HEK293 (cell line): ENCODE results near the gene ELP6.

ENCODE experiments used
- CTCF ChIA-PET: fragments of 350-600 bp; formaldehyde crosslinking; extraction: SDS; loops from one replicate; lab custom pipeline; 2021; ENCODE audit warnings: antibody characterized with exemption; lab: Yijun Ruan, JAX
- POLR2A ChIA-PET: fragments of 300-600 bp; formaldehyde crosslinking; extraction: SDS; loops from one replicate; lab custom pipeline; 2020; ENCODE audit warnings: antibody characterized with exemption, inconsistent platforms; lab: Yijun Ruan, JAX
- H3K27ac ChIP-seq: fragments of 200-500 bp; sonication (Bioruptor generic); 2 replicates; pipeline ENCODE4 v1.5.1; 2014; ENCODE audit warnings: low read depth, low read length, control low read depth, inconsistent platforms; ENCODE audit errors: extremely low read depth
- H3K36me3 ChIP-seq, 2 experiments: fragments of 200-500 bp in 1 of 2; sonication (Bioruptor generic) in 1 of 2; 1 replicate in 1 of 2; 2 replicates in 1 of 2; pipeline ENCODE4 v1.5.1; 2014 to 2017; ENCODE audit warnings: inconsistent platforms in 2 of 2, low read length in 2 of 2; ENCODE audit not compliant: control insufficient read depth in 2 of 2, insufficient read depth in 1 of 2
- H3K4me1 ChIP-seq: fragments of 200-500 bp; sonication (Bioruptor generic); 2 replicates; pipeline ENCODE4 v1.5.1; 2014; ENCODE audit warnings: mild to moderate bottlenecking, low read length, inconsistent platforms; ENCODE audit not compliant: control insufficient read depth, insufficient read depth
- H3K4me3 ChIP-seq: 2 replicates; pipeline ENCODE4 v1.5.1; 2011; ENCODE audit warnings: low read depth, mild to moderate bottlenecking, control low read depth, low read length, moderate library complexity
- H3K9me3 ChIP-seq: fragments of 200-500 bp; sonication (Bioruptor generic); 2 replicates; pipeline ENCODE4 v1.5.1; 2014; ENCODE audit warnings: low read depth, low read length, inconsistent platforms; ENCODE audit not compliant: control insufficient read depth, insufficient read depth
- FEZF1 ChIP-seq: fragments of 450-650 bp; formaldehyde crosslinking; IDR thresholded peaks from 2 replicates; pipeline ENCODE4 v1.5.1; 2016; ENCODE audit warnings: missing biosample characterization, missing genetic modification characterization
- GLIS2 ChIP-seq: fragments of 450-650 bp; formaldehyde crosslinking; IDR thresholded peaks from 2 replicates; pipeline ENCODE4 v1.5.1; 2016; ENCODE audit warnings: missing biosample characterization, missing genetic modification characterization
- KLF7 ChIP-seq: fragments of 450-650 bp; formaldehyde crosslinking; IDR thresholded peaks from 2 replicates; pipeline ENCODE4 v1.5.1; 2016; ENCODE audit warnings: missing biosample characterization, missing genetic modification characterization, borderline replicate concordance
- ZBTB21 ChIP-seq: fragments of 450-650 bp; formaldehyde crosslinking; IDR thresholded peaks from 2 replicates; pipeline ENCODE4 v1.5.1; 2017; ENCODE audit warnings: missing biosample characterization, missing genetic modification characterization
- ZNF148 ChIP-seq: fragments of 450-650 bp; formaldehyde crosslinking; IDR thresholded peaks from 2 replicates; pipeline ENCODE4 v1.5.0; 2017; ENCODE audit warnings: missing biosample characterization, missing genetic modification characterization, borderline replicate concordance
- ZNF169 ChIP-seq: fragments of 450-650 bp; formaldehyde crosslinking; IDR thresholded peaks from 2 replicates; pipeline ENCODE4 v1.5.1; 2016; ENCODE audit warnings: missing biosample characterization, missing genetic modification characterization
- ZNF214 ChIP-seq: fragments of 450-650 bp; formaldehyde crosslinking; IDR thresholded peaks from 2 replicates; pipeline ENCODE4 v1.5.1; 2017; ENCODE audit warnings: missing biosample characterization, mild to moderate bottlenecking, missing genetic modification characterization, borderline replicate concordance
- ZNF266 ChIP-seq: fragments of 450-650 bp; formaldehyde crosslinking; IDR thresholded peaks from 2 replicates; pipeline ENCODE4 v1.5.1; 2016; ENCODE audit warnings: missing biosample characterization, missing genetic modification characterization, low read depth
- ZNF433 ChIP-seq: fragments of 450-650 bp; formaldehyde crosslinking; IDR thresholded peaks from 2 replicates; pipeline ENCODE4 v1.5.1; 2016; ENCODE audit warnings: missing biosample characterization, missing genetic modification characterization, low read depth
- ZNF501 ChIP-seq: fragments of 450-650 bp; formaldehyde crosslinking; IDR thresholded peaks from 2 replicates; pipeline ENCODE4 v1.5.1; 2016; ENCODE audit warnings: missing biosample characterization, missing genetic modification characterization
- ZNF544 ChIP-seq: fragments of 450-650 bp; formaldehyde crosslinking; IDR thresholded peaks from 2 replicates; pipeline ENCODE4 v1.5.0; 2017; ENCODE audit warnings: missing biosample characterization, missing genetic modification characterization
- ZNF670 ChIP-seq: fragments of 450-650 bp; formaldehyde crosslinking; IDR thresholded peaks from 2 replicates; pipeline ENCODE4 v1.5.1; 2016; ENCODE audit warnings: missing biosample characterization, missing genetic modification characterization, low read depth
- ZNF777 ChIP-seq: fragments of 450-650 bp; formaldehyde crosslinking; IDR thresholded peaks from 2 replicates; pipeline ENCODE4 v1.5.1; 2017; ENCODE audit warnings: missing biosample characterization, missing genetic modification characterization, borderline replicate concordance
- ZNF792 ChIP-seq: fragments of 450-650 bp; formaldehyde crosslinking; IDR thresholded peaks from 2 replicates; pipeline ENCODE4 v1.5.1; 2016; ENCODE audit warnings: missing biosample characterization, missing genetic modification characterization
- ZSCAN18 ChIP-seq: fragments of 450-650 bp; formaldehyde crosslinking; IDR thresholded peaks from 2 replicates; pipeline ENCODE4 v1.5.1; 2016; ENCODE audit warnings: missing biosample characterization, missing genetic modification characterization
- TF ChIP-seq, protein P1 (sequence below): fragments of 450-650 bp; formaldehyde crosslinking; IDR thresholded peaks from 2 replicates; pipeline ENCODE4 v1.5.1; 2017; ENCODE audit warnings: missing biosample characterization, mild to moderate bottlenecking, missing genetic modification characterization, moderate library complexity
- TF ChIP-seq, protein P2 (sequence below): fragments of 450-650 bp; formaldehyde crosslinking; IDR thresholded peaks from 2 replicates; pipeline ENCODE4; 2016; ENCODE audit warnings: missing biosample characterization, missing genetic modification characterization
- TF ChIP-seq, protein P3 (sequence below): fragments of 450-650 bp; formaldehyde crosslinking; IDR thresholded peaks from 2 replicates; pipeline ENCODE4 v1.5.1; 2017; ENCODE audit warnings: missing biosample characterization, missing genetic modification characterization
- TF ChIP-seq, protein P4 (sequence below): fragments of 450-650 bp; formaldehyde crosslinking; IDR thresholded peaks from 2 replicates; pipeline ENCODE4 v1.5.1; 2016; ENCODE audit warnings: missing biosample characterization, missing genetic modification characterization

The ELP6 gene

GRCh38 chr3:47479826-47480160 is 33.7 kb downstream of the ELP6 start:
- POLR2A ChIA-PET = no interaction called here
- H3K36me3 ChIP-seq = no peaks in the 10 kb centered on the region
- CTCF ChIA-PET = interaction anchor here (0.5 kb wide), 1 partner anchor 473 kb away, joined by 3 read pairs; no protein-coding TSS in a partner anchor

More at GRCh38 chr3:47479826-47480160, 33.7 kb downstream of the ELP6 start:
- no peak for TF ChIP-seq ZNF501 (tag by site-specific recombination)
- TF ChIP-seq, protein P1, sequence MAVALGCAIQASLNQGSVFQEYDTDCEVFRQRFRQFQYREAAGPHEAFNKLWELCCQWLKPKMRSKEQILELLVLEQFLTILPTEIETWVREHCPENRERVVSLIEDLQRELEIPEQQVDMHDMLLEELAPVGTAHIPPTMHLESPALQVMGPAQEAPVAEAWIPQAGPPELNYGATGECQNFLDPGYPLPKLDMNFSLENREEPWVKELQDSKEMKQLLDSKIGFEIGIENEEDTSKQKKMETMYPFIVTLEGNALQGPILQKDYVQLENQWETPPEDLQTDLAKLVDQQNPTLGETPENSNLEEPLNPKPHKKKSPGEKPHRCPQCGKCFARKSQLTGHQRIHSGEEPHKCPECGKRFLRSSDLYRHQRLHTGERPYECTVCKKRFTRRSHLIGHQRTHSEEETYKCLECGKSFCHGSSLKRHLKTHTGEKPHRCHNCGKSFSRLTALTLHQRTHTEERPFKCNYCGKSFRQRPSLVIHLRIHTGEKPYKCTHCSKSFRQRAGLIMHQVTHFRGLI (tag by site-specific recombination) = no peak
- no peak for TF ChIP-seq ZNF169
- TF ChIP-seq ZNF214 (tag by site-specific recombination) = no peak
- no peak for TF ChIP-seq ZNF777 (tag by site-specific recombination)
- TF ChIP-seq ZNF792 (tag by site-specific recombination) = no peak
- TF ChIP-seq, protein P2, sequence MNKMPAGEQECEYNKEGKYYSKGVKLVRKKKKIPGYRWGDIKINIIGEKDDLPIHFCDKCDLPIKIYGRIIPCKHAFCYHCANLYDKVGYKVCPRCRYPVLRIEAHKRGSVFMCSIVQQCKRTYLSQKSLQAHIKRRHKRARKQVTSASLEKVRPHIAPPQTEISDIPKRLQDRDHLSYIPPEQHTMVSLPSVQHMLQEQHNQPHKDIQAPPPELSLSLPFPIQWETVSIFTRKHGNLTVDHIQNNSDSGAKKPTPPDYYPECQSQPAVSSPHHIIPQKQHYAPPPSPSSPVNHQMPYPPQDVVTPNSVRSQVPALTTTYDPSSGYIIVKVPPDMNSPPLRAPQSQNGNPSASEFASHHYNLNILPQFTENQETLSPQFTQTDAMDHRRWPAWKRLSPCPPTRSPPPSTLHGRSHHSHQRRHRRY = no peak
- TF ChIP-seq ZSCAN18 (tag by site-specific recombination) = no peak
- TF ChIP-seq ZNF544 (tag by site-specific recombination) = no peak
- no peak for TF ChIP-seq ZBTB21 (tag by site-specific recombination)
- no peak for TF ChIP-seq ZNF266
- TF ChIP-seq, protein P3, sequence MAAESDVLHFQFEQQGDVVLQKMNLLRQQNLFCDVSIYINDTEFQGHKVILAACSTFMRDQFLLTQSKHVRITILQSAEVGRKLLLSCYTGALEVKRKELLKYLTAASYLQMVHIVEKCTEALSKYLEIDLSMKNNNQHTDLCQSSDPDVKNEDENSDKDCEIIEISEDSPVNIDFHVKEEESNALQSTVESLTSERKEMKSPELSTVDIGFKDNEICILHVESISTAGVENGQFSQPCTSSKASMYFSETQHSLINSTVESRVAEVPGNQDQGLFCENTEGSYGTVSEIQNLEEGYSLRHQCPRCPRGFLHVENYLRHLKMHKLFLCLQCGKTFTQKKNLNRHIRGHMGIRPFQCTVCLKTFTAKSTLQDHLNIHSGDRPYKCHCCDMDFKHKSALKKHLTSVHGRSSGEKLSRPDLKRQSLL (tag by site-specific recombination) = no peak
- no peak for TF ChIP-seq ZNF670
- no peak for TF ChIP-seq KLF7
- TF ChIP-seq ZNF148 (tag by site-specific recombination) = no peak
- TF ChIP-seq GLIS2 (tag by site-specific recombination) = no peak
- no peak for TF ChIP-seq FEZF1 (tag by site-specific recombination)
- TF ChIP-seq ZNF433 (tag by site-specific recombination) = no peak
- TF ChIP-seq, protein P4, sequence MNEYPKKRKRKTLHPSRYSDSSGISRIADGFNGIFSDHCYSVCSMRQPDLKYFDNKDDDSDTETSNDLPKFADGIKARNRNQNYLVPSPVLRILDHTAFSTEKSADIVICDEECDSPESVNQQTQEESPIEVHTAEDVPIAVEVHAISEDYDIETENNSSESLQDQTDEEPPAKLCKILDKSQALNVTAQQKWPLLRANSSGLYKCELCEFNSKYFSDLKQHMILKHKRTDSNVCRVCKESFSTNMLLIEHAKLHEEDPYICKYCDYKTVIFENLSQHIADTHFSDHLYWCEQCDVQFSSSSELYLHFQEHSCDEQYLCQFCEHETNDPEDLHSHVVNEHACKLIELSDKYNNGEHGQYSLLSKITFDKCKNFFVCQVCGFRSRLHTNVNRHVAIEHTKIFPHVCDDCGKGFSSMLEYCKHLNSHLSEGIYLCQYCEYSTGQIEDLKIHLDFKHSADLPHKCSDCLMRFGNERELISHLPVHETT = no peak
- Histone ChIP-seq H3K4me1 (no peaks in the 10 kb centered on the region), H3K4me3 (no peak overlapping the region), H3K27ac (no peak overlapping the region), H3K9me3 (no peaks in the 10 kb centered on the region)
